T-helper 1 cell treated with Interleukin-12 subunit alpha and Interleukin-12 subunit beta and Interleukin-4 antibody, amounts not matched to agents 30 ng/mL and 1 ng/mL, for 36 hours (primary cell): ENCODE results near the gene PACRG. TPM values are rescaled to one million over a fixed set of nuclear protein-coding genes. Genes with fewer than 3 reads are reported as not detected.

Source experiments
- intact Hi-C: fragments of 100-400 bp; cut with micrococcal nuclease; formaldehyde crosslinking; loops from one replicate; pipeline ENCODE4 v1.15.1; 2024
- total RNA-seq: library from RNA; stranded (reverse); gene quantifications from 2 replicates; pipeline ENCODE4 v1.2.3, GENCODE V29; 2022

Gene PACRG
- total RNA-seq, 1 donor from 2014 or later = not detected

DNA sequence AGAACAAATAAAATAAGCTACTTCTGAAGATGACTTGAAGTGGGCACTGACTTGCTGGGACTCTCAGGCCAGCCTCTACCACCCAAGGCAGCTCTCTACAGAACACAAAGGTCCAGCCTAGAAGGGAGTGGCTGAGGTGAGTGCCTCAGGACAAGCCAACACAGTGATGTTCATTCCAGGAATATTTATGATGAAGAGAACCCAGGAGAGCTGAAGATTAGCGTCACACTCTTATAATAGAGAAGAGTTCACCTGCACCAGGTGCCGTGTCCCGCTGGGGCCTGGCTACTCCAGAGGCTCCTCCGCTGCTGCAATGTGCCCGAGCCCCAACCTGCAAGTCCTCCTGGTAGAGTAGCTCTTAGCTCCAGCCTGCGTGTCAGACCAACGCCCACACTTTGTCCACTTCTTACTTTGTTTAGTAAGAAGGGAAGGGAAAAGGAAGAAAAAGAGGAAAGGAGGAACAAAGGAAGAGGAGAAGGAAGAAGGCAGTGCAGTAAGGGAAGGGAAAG lies 504.3 kb downstream of the PACRG start:
- intact Hi-C loops = no loop called here

DNA sequence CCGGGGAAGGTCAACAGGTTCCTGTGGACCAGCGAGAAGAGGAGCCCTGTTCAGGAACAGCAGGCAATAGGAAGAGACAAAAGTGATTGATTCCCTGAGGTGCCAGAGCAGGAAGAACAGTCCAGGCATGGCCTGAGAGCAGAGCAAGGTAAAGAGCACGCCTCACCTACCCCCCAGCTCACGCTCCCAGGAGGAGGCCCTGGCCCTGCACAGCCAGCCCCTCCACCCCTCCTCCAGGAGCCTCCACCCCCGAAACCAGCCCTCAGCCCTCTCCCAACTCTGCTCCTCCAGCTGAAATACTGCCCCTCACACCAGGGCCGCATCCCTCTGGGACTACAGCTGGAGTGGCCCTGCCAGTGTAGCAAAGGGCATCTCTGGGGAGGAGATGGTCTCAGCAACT lies 504.9 kb downstream of the PACRG start:
- intact Hi-C loops = no loop called here

DNA sequence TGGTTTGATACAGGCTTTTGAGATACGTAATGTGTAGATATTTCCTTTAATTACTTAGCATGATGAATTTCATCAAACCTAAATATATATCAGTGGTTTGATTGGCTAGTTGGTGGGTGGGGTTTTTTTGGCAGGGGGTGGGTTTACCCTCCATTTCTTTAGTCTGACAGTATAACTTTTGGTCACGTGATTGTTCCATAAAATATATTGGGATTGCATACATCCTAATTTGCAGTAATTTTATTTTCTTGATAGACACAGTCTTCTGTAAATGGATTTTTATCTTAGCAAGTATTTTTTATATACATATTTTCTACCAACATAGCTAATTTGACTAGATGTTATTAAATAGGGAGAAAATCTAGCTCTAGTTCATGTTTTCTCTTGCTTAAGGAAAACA lies 509.3 kb downstream of the PACRG start:
- intact Hi-C loops = no loop called here

DNA sequence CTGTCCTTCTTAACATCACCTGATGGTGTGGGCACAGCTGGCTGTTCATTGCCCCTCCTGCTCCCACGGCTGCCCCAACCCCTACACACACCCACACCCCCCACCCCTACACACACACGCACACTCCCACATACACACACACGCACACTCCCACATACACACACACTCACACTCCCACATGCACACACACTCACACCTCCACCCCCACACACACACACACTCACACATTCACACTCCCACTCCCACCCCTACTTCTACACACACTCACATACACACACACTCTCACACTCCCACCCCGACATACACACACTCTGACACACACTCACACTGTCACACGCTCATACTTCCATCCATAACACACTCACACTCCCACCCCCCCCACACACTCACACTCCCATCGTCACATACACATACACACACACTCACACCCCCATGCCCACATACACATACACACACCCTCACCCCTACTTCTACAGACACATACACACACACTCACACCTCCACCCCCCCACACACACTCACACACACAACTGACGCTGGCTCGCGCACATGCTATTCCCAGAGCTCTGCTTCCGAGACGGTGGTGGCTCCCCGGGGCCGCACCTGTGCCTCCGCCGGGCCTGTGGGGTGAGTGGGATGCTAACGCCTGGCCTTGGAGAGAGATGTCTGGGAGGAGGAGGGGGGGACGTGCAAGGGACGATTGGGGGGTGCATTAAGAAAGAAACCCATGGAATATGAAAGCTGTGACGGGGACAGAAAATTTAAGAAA lies 512.0 kb downstream of the PACRG start:
- intact Hi-C loops = no loop called here

DNA sequence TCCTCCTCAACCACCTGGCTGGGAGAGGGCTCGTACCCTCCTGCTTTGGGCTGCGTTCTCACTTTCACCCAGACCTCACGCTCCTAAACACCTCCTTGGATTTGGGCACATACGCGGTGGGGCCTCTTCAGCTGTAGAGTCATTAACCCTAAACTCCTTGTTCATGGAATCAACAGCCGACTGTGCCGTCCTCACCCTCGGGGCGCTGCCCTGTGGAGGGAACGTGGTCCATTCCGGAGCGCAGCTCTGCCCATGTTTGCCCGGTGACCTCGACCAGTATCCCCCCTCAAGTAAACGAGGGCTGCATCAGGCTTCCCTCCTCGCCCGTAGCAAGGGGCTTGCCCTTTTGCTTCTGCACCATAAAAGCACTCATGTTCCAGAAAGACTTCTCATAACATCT lies 512.8 kb downstream of the PACRG start:
- intact Hi-C loops = no loop called here

DNA sequence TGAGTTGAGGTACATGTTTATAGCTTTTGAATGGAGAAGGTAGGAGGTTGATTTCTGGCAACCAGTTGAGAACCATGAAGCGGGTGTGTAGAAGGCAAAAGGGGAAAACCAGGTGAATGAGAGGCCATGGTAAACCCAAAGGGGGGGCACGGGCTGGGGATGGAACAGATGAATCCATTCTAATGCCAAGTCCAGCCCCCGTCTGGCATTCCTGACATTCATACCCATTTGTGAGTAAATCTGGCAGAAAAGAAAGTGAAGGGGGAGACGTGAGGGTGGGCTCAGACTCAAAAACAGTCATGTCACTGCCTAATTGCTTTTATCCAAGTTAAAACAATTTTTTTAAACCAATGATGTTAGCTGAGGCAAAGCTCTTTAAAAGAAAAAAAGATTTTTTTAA lies 513.9 kb downstream of the PACRG start:
- intact Hi-C loops = no loop called here

DNA sequence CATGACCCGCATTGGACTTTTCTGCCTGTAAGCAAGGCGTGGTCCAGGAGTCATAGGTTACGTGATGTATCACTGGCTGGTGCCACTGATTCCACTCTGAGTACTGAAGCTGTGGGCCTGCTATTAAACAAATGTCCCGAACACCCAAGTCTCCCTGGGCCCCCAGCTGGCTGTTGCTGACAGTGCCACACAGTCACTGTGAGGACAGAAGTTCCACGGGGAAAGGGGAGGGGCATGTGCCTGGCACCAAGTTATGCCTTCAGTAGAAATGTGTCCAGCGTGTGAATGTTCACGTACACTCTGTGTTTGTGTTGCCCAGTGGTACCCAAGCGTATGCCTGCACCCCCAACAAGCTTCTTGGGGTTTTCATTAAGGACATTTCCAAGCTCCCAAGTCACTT lies 515.3 kb downstream of the PACRG start:
- intact Hi-C loops = no loop called here

DNA sequence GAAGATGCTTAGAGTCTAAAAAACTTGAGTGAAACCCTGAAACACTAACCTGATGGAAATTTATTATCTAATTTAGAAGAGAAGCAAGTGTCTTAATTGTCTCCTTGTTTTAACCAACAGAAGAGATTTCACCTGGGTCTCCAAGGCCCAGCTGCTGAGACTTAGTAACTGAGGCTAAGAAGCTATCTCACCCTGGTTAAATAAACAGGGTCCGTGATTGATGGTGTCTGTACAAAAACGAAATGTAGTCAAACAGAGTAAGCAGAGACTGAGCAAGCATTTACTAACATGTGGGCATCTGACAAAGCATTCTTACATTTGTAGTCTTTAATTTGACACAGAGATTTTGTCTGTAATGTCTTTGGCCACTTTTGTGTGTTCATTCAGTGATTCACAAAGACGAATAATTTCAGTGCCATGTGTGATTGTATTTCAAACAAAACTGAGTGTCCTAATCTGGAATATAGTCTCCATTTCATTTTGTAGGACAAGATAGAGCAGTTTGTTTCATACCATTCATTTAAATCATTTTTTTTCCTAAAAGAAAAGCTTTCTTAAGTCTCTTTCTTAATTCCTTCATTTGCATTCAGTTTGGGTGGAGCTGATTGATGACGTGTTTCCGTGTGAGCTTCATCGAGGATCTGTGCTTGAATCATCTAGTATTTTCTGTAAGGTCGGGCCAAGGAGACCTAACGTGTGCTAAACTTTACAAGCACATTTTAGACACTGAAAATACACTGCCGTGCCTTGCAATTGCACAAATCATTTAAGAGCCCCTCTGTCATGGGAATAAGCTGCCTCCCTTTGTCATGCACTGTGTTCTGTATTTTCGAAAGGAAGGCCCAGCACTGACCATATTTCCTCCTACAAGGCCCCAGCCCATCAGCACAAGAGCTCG lies 516.2 kb downstream of the PACRG start:
- intact Hi-C loops = no loop called here

DNA sequence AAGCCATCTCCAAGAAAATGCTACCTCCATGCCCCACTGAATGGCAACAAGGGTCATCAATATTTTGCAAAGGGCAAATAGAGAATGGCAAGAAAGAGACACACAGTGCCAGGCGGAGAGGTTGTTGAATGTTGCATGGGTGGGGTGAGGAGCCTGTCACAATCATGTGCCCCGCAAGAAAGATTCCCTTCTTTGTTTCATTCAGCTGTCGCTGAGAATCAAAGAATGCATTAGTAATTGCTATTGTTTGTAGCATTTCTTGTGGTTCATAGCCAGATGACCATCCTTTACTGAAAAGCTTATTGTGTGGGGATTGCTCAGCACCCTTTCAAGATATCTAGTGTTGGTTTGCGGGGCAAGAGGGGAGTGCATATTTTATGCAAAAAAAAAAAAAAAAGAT lies 520.3 kb downstream of the PACRG start:
- intact Hi-C loops = no loop called here

DNA sequence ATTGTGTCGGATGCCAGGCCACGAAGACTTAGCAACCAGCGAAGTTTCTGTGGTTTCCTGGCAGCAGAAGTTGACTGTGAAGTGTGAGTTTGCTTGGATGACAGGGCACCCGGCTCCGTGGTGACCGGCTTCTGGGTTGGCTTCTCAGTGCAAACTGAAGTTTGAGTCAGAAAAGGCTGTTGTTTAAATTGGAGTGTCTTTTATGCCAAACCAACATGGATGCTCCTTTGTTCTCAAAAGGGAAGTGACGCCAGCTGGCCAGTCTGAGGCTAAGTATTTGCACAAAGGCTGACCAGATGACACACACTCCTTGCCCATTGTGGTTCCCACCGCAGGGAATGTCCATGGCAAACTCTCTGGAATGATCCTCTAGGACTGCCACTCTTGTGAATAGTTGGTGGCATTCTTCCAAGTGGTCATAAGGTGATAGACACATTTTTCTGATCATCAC lies 521.9 kb downstream of the PACRG start:
- intact Hi-C loops = no loop called here

DNA sequence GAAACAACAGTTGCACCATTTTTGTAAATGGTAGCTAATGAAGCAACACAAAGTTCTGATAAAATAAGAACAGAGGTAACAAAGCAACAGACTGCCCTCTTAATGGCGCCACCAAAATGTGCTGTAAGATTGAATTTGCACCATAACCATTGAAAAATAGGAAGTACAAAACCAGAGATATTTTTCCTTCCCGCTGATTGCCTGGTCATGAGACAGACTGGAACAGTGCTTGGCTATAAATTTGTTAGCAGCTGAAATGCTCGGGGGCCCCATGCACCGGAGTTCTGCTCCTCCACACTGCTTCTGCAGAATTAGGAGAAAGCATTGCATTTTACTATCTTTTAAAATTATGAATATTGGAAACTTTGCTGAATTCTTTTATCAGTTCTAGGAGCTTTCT lies 522.3 kb downstream of the PACRG start:
- intact Hi-C loops = no loop called here

DNA sequence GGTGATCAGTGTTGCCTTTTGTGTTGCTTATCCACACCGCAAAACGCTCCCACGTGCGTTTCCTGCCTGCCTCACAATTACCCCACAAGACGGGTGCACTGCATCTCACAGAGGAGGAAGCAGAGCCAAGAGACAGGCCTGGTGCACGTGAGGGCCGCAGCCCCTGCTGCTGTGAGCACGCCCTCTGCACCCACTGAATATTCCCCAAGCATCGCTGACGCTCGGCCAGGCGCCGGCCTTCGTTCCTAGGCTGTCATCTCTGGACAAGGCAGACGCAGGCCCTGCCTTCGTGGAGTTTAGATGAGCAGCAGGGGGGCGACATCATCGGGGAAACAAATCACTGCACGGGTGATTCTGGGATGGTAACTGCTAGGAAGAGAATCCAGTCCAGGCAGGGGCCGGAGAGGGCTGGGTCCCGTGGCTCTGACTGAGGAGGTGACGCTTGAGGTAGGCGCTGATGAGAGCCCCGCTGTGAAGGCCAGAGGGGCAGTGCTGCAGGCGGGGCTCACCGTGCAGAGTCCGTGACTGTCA lies 524.4 kb downstream of the PACRG start:
- intact Hi-C loops = no loop called here

DNA sequence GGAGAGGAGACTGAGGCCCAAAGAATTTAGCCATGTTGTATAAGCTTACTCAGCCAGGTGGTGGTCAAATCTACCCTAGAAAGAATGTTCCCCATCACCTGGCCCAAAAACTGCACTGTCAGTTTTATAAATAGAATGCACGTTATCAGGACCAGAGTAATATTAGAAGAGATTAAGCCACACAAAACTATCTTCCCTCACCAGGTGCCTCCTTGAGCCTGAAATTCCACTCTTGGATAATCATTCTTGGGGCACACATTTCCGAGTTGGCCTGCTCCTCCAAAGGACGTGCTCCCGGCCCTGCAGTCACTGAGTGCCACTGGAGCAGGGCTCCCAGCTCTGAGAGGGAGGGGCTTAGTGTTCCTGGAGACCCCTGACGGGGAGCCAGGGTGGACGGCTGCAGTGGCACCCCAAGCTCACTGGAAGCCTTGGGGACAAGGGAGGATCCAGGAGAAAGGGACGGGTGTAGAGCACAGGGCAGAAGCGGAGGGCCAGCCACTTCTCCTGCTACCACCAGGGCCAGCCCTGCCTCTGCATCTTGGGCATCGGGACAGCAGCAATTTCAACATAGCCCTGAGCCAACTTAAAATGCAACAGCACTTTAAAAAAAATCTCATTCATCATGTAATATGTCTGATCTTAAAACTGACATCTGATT lies 525.9 kb downstream of the PACRG start:
- intact Hi-C loops = no loop called here

DNA sequence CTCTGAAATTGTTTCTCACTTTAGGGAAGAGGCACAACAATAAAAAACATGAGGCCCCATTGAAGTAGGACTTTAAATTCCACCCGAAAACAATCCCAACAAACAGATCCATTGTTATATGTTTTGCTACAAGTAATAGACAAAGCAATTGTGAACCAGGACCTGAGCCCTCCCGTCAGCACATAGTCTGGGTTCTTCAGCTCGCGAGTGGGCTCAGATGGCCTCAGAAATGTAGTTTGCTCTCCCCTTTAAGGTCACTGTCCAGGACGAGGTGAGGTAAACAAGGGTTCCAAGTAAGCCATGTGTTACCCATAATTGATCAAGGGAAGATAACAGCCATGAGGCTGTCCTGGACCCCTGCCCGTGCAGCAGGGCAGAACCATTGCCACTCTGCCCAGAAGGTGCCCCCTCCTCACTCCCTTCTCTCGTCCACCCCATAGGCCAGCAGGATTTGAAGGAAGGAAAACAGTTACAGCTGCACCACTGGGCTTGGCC lies 526.6 kb downstream of the PACRG start:
- intact Hi-C loops = no loop called here

DNA sequence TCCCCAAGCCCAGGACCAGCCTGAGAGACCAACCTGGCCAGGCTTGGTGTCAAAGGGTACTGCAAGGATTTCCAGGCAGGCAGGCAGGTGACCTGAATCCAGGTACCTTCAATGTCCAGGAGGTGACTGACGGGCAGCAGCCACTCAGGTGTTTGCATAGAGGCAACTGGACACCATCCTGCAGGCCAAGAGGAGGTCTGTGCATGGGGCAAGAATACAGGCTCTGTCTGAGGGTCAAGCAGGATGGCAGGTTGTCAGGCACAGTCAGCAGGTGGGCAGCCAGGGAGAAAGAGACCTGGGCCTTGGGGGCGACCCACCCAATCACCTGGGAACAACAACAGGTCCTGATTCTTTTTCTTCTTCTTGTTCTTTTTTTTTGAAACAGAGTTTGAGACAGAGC lies 527.5 kb downstream of the PACRG start:
- intact Hi-C loops = no loop called here

DNA sequence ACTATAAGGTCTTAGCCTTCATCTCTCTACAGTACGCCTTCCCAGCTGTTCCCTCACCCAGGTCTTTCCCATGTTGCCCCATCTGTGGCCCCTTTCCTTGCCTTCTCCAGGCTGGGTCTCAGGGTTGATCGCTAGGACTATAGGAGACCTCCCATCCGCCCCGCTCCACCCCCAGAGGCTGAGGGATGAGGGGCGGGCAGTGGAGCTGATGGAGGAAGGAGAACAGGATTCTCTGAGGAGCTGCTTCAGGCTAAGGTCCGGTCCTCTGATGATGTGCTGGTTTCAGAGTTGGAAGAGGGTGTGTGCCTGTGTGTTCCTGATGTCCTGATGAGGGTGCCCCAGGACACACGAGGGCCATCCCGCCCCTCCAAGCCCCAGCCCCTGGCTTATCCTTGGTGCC lies 531.9 kb downstream of the PACRG start:
- intact Hi-C loops = no loop called here

DNA sequence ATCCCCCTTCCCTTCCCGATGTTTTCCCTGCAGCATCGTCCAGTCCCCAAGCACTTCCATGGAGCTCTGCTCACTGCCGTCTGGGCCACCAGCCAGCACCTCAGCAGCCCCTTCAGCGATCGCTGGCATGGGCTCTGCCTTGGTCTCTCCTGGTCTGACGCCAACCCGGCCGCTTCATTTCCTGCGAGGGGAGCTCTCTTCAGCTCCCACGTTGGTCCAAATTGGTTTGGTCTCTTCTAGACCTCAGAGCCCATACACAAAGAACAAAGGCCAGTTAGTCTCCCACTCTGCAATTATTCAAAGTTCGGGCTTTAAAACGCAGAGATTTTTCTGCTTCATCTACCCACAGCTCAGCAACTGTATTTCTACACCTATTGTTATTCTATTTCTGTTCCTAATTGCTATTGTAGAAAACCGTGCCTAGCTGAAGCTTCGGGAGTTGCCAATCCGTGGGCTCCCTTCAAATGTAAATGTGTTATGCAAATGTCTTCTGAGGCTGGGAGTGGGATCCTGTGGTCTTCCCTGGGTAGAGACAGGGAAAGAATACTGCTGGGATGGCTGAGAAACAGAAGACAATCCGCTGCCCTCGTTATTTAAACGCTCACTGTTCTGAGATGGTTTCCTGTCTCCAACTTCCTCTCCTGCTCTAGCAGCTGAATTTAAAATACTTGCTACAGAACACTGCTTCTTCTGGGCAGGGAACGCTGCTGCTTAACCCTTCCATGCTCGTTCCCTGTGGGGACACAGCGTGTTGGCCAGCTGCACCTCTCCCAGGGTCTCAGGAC lies 532.5 kb downstream of the PACRG start:
- intact Hi-C loops = no loop called here

DNA sequence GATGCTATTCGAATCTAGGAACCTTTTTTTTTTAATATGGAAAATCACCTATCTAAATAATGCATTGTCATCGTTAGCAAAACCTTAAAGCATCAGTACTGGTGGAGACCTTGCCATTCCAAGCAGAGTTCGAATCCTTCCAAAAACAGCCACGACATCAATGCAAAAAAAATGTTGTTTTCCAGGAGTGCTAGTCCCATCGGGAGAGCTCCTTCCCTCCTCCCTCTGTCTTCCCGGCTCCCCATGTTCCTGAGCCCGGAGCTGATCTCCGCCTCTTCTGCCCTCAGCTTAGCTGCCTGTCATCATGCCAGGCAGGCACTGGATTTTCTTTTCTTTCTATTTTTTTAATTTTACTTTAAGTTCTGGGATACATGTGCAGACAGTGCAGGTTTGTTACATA lies 533.1 kb downstream of the PACRG start:
- intact Hi-C loops = no loop called here

DNA sequence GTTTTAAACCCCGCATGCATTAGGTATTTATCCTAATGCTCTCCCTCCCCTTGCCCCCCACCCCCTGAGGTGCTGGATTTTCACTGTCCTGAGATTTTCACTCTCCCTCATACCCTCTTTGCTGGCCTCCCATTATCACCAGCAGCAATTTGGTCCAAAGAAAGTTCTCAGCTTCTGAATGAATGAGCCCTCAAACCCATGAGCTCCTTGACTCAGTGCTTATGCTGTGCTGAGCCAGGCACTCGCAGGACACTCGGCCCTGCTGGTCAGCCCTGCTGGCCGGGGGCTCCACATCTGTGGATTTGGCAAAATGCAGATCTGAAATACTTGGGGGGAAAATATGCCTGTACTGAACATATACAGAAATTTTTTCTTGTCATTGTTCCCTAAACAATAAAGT lies 533.6 kb downstream of the PACRG start:
- intact Hi-C loops = no loop called here

DNA sequence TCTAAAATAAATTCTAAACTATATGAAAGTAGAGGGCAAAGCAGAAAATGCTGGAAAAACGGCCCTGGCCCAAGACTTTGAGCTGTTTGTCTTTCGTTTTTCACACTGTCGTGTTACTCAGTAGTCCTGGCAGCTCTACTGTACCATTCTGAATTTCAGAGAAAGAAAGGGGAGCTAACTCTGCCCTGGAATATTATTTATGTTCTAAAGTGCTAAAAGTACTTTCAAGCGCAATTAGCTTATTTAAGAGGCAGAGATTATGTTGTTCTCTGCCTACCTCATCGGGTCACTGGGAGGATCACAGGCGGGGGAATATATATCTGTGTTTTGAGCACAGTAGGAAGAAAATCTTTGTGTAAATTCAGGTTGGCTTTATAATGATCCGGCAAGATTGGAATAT lies 534.3 kb downstream of the PACRG start:
- intact Hi-C loops = no loop called here

DNA sequence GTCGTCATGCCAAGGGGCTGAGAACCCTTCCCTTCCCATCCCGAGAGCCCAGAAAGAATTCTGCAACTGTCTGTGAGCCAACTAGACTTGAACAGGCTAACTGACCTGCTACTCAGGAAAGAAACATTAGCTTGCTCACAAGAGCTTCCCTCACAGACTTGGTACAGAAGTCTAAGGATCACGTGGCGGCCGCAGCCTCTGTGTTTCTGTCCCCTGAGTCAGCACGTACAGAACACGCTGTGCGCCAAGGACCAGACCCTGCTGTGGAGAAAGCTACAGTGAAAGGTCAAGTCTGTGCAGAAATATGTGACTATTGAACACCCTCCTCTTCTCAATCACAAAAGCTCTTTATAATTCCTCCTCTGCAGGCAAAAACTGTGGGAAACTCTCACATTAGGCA lies 535.4 kb downstream of the PACRG start:
- intact Hi-C loops = no loop called here
